Ecto neural progenitor cell (in vitro differentiated cells): ENCODE measurements around the gene MACROD2.

Experiments used
- DNase-seq: peaks from one replicate; pipeline ENCODE4 v3.0.0-alpha.2; 2018; ENCODE audit warnings: low spot score

MACROD2 gene

GRCh38 chr20:16018881-16019280 is 2023.6 kb downstream of the MACROD2 start:
- DNase-seq, result no peak

GRCh38 chr20:16020971-16021370 is 2025.7 kb downstream of the MACROD2 start:
- DNase-seq, result no peak

- no peak for DNase-seq
These were observed 2029.8 kb downstream of the MACROD2 start for GRCh38 chr20:16025084-16025483.

- DNase-seq, result peak; percentile 58
These were observed 2032.4 kb downstream of the MACROD2 start for GRCh38 chr20:16027686-16028085.

GRCh38 chr20:16028923-16029322 is 2033.6 kb downstream of the MACROD2 start:
- DNase-seq, result no peak

DNA sequence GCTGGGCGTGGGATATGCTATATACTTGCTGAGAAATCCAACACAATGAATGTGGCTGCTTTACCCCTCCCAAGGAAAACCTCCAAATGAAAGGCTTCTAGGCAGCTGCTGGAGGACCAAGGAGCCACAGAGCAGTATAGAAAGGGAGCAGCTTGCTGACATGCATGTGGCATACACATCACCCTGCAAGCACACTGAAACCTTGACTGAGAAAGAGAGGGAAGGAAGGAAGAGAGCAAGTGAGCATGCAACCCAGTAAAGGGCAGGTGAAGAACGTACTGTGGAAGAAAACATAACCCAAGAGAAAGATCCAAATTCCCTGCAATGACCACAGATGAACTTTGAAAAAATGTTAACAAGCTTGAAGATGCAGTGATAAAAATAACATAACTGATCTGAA is 2034.9 kb downstream of the MACROD2 start:
- DNase-seq, result no peak

DNA sequence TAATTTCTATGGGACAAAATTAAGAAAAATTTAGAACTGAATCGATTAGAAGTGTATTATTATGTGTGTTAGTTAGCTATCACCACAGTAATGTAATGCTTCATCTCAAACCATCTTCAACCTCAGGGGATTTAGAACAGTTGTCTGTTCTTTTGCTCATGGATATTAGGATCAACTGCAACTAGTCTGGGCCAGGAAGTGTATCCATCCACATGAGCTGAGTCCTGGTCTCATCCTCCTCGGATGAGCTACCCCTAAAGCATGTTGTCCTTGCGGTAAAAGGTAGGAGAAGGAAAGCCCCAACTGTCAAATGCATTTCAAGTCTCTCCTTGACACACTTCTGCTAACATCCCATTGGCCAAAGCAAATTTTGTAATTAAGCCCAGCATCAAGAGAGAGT is 2040.3 kb downstream of the MACROD2 start:
- DNase-seq, result no peak

- DNase-seq, result no peak
These were observed 2041.0 kb downstream of the MACROD2 start for GRCh38 chr20:16036331-16036730.

GRCh38 chr20:16040742-16041141 is 2045.4 kb downstream of the MACROD2 start:
- no peak for DNase-seq

DNA sequence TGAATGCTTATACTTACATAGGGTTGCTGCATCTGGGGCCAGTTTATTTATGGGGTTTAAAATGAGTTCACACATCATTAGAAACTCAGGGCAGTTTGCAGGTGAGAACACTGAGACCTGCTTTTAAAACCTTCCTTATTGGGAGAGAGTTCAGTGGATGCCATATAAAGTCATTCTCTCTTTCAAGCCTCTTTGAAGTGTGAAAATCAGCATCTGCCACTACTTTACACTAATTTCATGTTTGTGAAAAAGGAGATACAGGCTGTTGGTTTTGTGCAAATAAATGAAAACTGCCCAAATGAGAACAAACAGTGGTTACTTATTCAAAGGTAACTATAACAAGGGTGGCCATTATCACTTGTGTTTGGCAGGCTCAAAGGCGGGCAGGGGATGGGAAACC is 2047.4 kb downstream of the MACROD2 start:
- no peak for DNase-seq

- no peak for DNase-seq
These were observed 2048.6 kb downstream of the MACROD2 start for GRCh38 chr20:16043931-16044330.

- no peak for DNase-seq
These were observed 2053.6 kb downstream of the MACROD2 start for GRCh38 chr20:16048876-16049275.

GRCh38 chr20:16049529-16050093 is 2054.3 kb downstream of the MACROD2 start:
- no peak for DNase-seq

GRCh38 chr20:16050366-16050765 is 2055.1 kb downstream of the MACROD2 start:
- no peak for DNase-seq

- DNase-seq, result no peak
These were observed 2056.7 kb downstream of the MACROD2 start for GRCh38 chr20:16051968-16052367.

GRCh38 chr20:16052456-16052855 is 2057.1 kb downstream of the MACROD2 start:
- no peak for DNase-seq

- no peak for DNase-seq
These were observed 2059.7 kb downstream of the MACROD2 start for GRCh38 chr20:16054985-16055384.

GRCh38 chr20:16057651-16058050 is 2062.3 kb downstream of the MACROD2 start:
- DNase-seq, result no peak

DNA sequence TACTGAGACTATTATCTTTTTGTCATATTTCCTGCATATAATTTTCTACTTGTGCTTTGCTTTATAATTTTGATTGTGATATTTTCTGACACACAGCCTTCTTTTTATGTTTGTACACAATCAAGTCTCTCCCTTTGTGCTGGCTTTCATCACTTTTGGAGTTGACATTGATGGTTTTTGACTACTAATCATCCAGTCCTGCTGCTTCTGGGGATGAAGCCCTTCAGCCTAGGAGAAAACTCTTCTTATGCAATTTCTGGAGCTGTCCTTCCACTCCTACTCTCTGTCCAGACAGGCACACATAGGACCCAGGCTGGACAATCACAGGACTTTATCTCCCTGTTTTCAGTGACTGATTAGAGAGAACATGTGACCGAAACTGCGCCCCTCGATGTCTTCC is 2063.0 kb downstream of the MACROD2 start:
- no peak for DNase-seq

GRCh38 chr20:16059841-16060240 is 2064.5 kb downstream of the MACROD2 start:
- DNase-seq, result no peak

- DNase-seq, result no peak
These were observed 2066.0 kb downstream of the MACROD2 start for GRCh38 chr20:16061351-16061750.

DNA sequence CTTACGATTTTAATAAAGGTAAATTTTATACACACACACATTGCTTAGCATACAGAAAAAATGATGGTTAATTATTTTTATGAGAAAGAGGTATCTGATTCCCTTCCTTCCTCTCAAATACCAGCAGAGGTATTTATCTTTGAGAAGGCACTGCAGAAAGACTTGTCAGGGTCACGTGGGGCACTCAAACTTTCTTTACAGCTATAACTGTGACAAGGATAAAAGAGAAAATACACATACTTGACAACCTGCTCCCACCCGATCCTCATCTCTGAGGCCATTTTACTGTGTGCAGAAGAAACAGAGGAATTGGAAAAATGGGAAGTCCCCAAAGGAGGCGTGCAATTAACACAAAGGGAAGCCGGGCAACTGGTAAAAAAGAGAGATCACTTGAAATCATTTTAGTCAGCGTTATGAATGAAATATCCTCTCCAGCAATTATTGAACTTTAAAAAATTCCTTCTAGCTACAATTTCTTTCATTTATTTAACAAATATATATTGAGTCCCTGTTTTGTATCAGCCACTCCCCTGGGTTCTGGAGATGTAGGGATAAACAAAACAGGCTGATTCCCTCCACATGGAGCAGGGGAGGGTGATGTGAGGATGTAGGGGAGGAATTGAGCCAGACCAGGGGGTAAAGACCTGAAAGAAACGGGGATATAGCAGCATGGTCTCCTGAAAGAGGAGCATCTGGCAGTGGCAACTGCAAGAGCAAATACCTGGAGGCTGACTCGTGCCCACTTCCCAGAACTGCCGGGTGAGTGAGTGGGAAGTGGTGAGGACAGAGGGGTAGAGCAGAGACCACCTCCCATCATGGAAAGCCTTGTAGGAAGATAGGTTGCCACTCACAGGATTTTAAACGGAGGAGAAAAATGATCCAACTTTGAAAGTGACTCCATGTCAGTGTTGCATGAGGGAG is 2067.6 kb downstream of the MACROD2 start:
- DNase-seq, result no peak

- no peak for DNase-seq
These were observed 2068.6 kb downstream of the MACROD2 start for GRCh38 chr20:16063881-16064280.
